PC-3 (cell line): ENCODE results near the gene MAGEA11.

Source experiments
- CTCF ChIP-seq: fragments of 300-600 bp; sonication (generic); conservative IDR thresholded peaks from 2 replicates; pipeline ENCODE4 v1.5.1; 2017; ENCODE audit warnings: antibody characterized with exemption, low read depth, mild to moderate bottlenecking, low read length
- EZH2phosphoT487 ChIP-seq: fragments of 300-600 bp; sonication (generic); IDR thresholded peaks from 2 replicates; pipeline ENCODE4 v1.6.1; 2018; ENCODE audit warnings: mild to moderate bottlenecking, antibody characterized with exemption, low read length, borderline replicate concordance

- no peak for TF ChIP-seq CTCF
- no peak for TF ChIP-seq EZH2phosphoT487
These were observed 4.5 kb upstream of the MAGEA11 start for GRCh38 chrX:149707147-149707901.
